Transverse colon (tissue), 4 donors: ENCODE data around the gene CPNE1. TPM values are rescaled to one million over a fixed set of nuclear protein-coding genes. Genes with fewer than 3 reads are reported as not detected.

Source experiments
- DNase-seq: peaks from one replicate; pipeline ENCODE4 v3.0.0-alpha.2; 2019
- H3K27ac ChIP-seq, 4 donors: fragments of 200-600 bp; sonication (generic); 2 replicates each; pipeline ENCODE4 v1.5.1; 2016 to 2018; ENCODE audit warnings: inconsistent platforms in 4 of 4
- H3K27me3 ChIP-seq: fragments of 200-600 bp; sonication (generic); 2 replicates; pipeline ENCODE4 v1.5.1; 2017; ENCODE audit warnings: inconsistent platforms
- H3K36me3 ChIP-seq, 4 donors: fragments of 200-600 bp; sonication (generic); 2 replicates each; pipeline ENCODE4 v1.5.1; 2017 to 2019; ENCODE audit warnings: inconsistent platforms in 4 of 4
- H3K4me1 ChIP-seq, 4 donors: fragments of 200-600 bp; sonication (generic); 2 replicates each; pipeline ENCODE4 v1.5.1; 2017 to 2020; ENCODE audit warnings: inconsistent platforms in 4 of 4
- H3K4me3 ChIP-seq, 4 donors: fragments of 200-600 bp; sonication (generic); 1 replicate in 1 of 4; 2 replicates in 3 of 4; pipeline versions ENCODE4 v1.5.1 to v1.6.1; 2017 to 2019; ENCODE audit warnings: inconsistent platforms in 4 of 4
- H3K9me3 ChIP-seq, 2 donors: fragments of 200-600 bp; sonication (generic); 2 replicates each; pipeline ENCODE4 v1.5.1; 2017 to 2019; ENCODE audit warnings: inconsistent platforms in 2 of 2
- CTCF ChIP-seq, 5 experiments: fragments of 200-600 bp in 3 of 5; fragments of 450-650 bp in 2 of 5; sonication (generic) in 3 of 5; IDR thresholded peaks; 1 replicate in 2 of 5; 2 replicates in 3 of 5; pipeline ENCODE4 v1.5.1; 2016 to 2017; ENCODE audit warnings: antibody characterized with exemption in 5 of 5, inconsistent platforms in 3 of 5, mild to moderate bottlenecking in 2 of 5, moderate library complexity in 1 of 5
- EP300 ChIP-seq: sonication (generic); formaldehyde crosslinking; IDR thresholded peaks from one replicate; pipeline ENCODE4 v1.6.1; 2017; ENCODE audit warnings: antibody characterized with exemption, low read depth
- POLR2A ChIP-seq: fragments of 450-650 bp; IDR thresholded peaks from one replicate; pipeline ENCODE4 v1.6.1; 2016; ENCODE audit warnings: antibody characterized with exemption, mild to moderate bottlenecking, moderate library complexity
- POLR2AphosphoS5 ChIP-seq, 3 donors: sonication (generic); formaldehyde crosslinking; IDR thresholded peaks; one replicate each; pipeline ENCODE4 v1.6.1; 2016; ENCODE audit warnings: antibody characterized with exemption in 3 of 3
- WGBS, 2 donors: methylation state at CpG; one replicate each; pipeline ENCODE4 v1.1.5; 2018; ENCODE audit warnings: low coverage in 1 of 2; 5-methylcytosine and 5-hydroxymethylcytosine counted together
- in situ Hi-C, 4 donors: fragments of 200-750 bp; cut with MboI; loops; one replicate each; pipeline versions ENCODE4 v1.15.0 to v1.15.1; 2017; ENCODE audit warnings: low sequenced_read_pairs in 3 of 4, low pct_ligation_motif_present in 1 of 4, low pct_unique_long_range_greater_than_20kb in 1 of 4
- intact Hi-C: fragments of 100-400 bp; cut with DNase I; formaldehyde crosslinking; loops from one replicate; pipeline ENCODE4 v1.15.1; 2023; ENCODE audit warnings: low total_unique reads
- total RNA-seq, 4 donors: library from RNA; depleted of rRNA; stranded (reverse); fragments of >200 nt; gene quantifications; one replicate each; pipeline ENCODE4 v1.1.0, GENCODE V29; 2016

Gene CPNE1
- total RNA-seq, 4 donors from 2014 or later, result 67.7 to 225 (median 132) TPM

- H3K27ac ChIP-seq, result peak overlapping the region; percentile 91 to 95 (median 92)
- no peaks in the 10 kb centered on the region for H3K9me3 ChIP-seq
- H3K36me3 ChIP-seq, result peaks cover 0 to 39% (median 15%) of the 10 kb centered on the region in 4 donors
- H3K4me3 ChIP-seq, result peak overlapping the region; percentile 66 to 91 (median 82)
- no peak for DNase-seq
- H3K4me1 ChIP-seq, result peaks cover 0 to 32% (median 19%) of the 10 kb centered on the region in 4 donors
- in situ Hi-C loops (loop anchor here in 2 of 4 donors (25.0 kb wide), 1 partner anchor 187 kb away; no protein-coding TSS in a partner anchor), intact Hi-C loops (loop anchor here (5.0 to 10.0 kb wide), 2 partner anchors 72 to 95 kb away; partner anchors contain the start of gene PHF20)
- H3K27me3 ChIP-seq, result no peaks in the 10 kb centered on the region
- 13 to 15% methylated on average over 5 to 6 of the region's 6 CpGs for WGBS, 2 donors
- TF ChIP-seq POLR2A, result no peak
- no peak for TF ChIP-seq CTCF (IDR thresholded peaks at IDR 0.05)
- TF ChIP-seq EP300, result no peak
- no peak for TF ChIP-seq POLR2AphosphoS5 (IDR thresholded peaks at IDR 0.05)
These were observed 35.4 kb upstream of the CPNE1 start for GRCh38 chr20:35699957-35700624.

- intact Hi-C loops (loop anchor here (10.0 kb wide), 1 partner anchor 95 kb away; no protein-coding TSS in a partner anchor), in situ Hi-C loops (no loop called here)
- H3K27ac ChIP-seq, result peak within 1 kb of the TSS; percentile 91 to 95 (median 92)
- peaks cover 0 to 32% (median 19%) of the 10 kb centered on the region in 4 donors for H3K4me1 ChIP-seq
- peaks cover 0 to 35% (median 8%) of the 10 kb centered on the region in 4 donors for H3K36me3 ChIP-seq
- DNase-seq, result peak; percentile 87
- H3K4me3 ChIP-seq, result peak within 1 kb of the TSS; percentile 66 to 91 (median 82)
- no peaks in the 10 kb centered on the region for H3K9me3 ChIP-seq
- TF ChIP-seq POLR2A, result peak; percentile 65
- TF ChIP-seq EP300, result no peak
- peak; percentile 74 to 89 (median 89) for TF ChIP-seq POLR2AphosphoS5 (IDR thresholded peaks at IDR 0.05)
- TF ChIP-seq CTCF (IDR thresholded peaks at IDR 0.05), result peak in 3 of 5 experiments; percentile 18 to 28 (median 28)
- WGBS, 2 donors, result 0% methylated on average over 2 to 46 of the region's 81 CpGs
- no peaks in the 10 kb centered on the region for H3K27me3 ChIP-seq
These were observed 34.6 kb upstream of the CPNE1 start, which contains the start of the genes NFS1 and ROMO1 for GRCh38 chr20:35699127-35699956. TSS of gene NFS1 (minus strand) at chr20:35699352. CDS start at chr20:35699288, 64 bp downstream. TSS of gene ROMO1 (plus strand) at chr20:35699405. CDS start at chr20:35699633, 228 bp downstream.

- in situ Hi-C loops, result no loop called here
- no peak for DNase-seq
- TF ChIP-seq EP300 (no peak), POLR2AphosphoS5 (IDR thresholded peaks at IDR 0.05) (no peak), CTCF (IDR thresholded peaks at IDR 0.05) (no peak)
These were observed 33.8 kb upstream of the CPNE1 start for GRCh38 chr20:35698298-35699126.

More at GRCh38 chr20:35698298-35699126, 33.8 kb upstream of the CPNE1 start:
- no peaks in the 10 kb centered on the region for H3K27me3 ChIP-seq
- peak overlapping the region; percentile 66 to 91 (median 82) for H3K4me3 ChIP-seq
- H3K27ac ChIP-seq, result peak overlapping the region; percentile 91 to 95 (median 92)
- peaks cover 0 to 32% (median 19%) of the 10 kb centered on the region in 4 donors for H3K4me1 ChIP-seq
- 4 to 6% methylated on average over 36 of the region's 37 CpGs for WGBS, 2 donors
- H3K9me3 ChIP-seq, result no peaks in the 10 kb centered on the region
- intact Hi-C loops, result loop anchor here (10.0 kb wide), 1 partner anchor 94 kb away; no protein-coding TSS in a partner anchor
- peaks cover 0 to 35% (median 4%) of the 10 kb centered on the region in 4 donors for H3K36me3 ChIP-seq
